Activated T-helper 1 cell treated with anti-CD3 and anti-CD28 coated beads, Interleukin-2, amount 50 U/mL, for 16 hours (primary cell): ENCODE results near the gene ARHGAP6.

Experiments
- DNase-seq, 2 donors: peaks; one replicate each; pipeline ENCODE4 v3.0.0-alpha.2; 2020; ENCODE audit warnings: low read depth in 1 of 2, low spot score in 1 of 2

Gene ARHGAP6

DNA sequence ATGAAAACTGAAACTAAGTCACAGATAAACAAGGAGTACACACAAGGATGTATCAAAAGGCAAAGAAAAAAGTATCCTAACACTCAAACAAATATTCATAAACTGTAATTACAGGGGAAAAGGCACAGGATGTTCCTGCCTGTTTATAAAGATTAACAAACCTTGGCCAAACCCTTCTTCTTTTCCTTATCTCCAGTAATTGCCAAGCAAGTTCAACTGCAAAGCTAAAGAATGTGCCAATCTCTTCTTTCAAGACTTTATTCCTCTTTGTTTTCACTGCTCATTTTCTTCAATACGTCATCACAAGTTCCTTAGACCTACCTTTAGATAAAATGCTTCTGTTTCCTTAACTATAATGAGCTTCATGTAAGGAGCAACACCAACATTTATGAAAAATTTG lies 201.3 kb downstream of the ARHGAP6 start:
- no peak for DNase-seq

DNA sequence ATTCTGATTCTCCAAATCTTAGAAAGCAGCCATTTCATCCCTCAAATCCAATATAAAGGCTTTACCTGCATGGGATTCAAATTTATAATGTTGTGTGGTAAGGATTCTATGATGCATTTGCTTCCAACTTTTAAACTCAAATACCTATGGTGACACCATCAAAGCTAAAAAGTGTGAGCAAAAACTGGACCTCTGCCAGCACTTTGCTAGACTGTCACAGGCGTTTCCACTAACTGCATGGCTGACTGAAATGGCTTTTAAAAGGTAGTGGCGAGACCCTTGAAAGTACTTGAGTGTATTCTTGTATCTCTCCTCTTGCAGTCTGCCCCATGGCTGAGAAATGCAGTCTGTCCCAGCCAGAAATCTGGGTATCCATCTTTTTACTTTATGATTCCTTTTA lies 203.1 kb downstream of the ARHGAP6 start:
- no peak for DNase-seq

DNA sequence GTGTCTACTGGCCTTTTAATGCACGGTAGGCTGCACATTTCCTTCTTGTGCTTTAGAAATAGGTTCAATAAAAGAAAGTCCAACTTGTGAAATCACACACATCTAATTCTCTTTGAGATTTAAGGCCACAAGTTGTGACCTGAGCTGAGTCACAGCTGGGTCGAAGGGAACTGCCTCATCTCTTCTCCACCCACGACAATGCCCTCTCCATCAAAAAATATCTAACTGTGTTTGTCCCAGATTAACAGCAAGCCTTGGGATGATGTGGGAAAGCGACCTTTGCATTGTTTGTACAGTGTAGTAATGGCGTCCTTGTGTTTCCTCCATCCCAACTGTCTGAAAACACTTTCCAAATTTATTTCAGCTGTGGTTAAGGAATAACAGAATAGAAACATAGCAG lies 203.6 kb downstream of the ARHGAP6 start:
- no peak for DNase-seq

DNA sequence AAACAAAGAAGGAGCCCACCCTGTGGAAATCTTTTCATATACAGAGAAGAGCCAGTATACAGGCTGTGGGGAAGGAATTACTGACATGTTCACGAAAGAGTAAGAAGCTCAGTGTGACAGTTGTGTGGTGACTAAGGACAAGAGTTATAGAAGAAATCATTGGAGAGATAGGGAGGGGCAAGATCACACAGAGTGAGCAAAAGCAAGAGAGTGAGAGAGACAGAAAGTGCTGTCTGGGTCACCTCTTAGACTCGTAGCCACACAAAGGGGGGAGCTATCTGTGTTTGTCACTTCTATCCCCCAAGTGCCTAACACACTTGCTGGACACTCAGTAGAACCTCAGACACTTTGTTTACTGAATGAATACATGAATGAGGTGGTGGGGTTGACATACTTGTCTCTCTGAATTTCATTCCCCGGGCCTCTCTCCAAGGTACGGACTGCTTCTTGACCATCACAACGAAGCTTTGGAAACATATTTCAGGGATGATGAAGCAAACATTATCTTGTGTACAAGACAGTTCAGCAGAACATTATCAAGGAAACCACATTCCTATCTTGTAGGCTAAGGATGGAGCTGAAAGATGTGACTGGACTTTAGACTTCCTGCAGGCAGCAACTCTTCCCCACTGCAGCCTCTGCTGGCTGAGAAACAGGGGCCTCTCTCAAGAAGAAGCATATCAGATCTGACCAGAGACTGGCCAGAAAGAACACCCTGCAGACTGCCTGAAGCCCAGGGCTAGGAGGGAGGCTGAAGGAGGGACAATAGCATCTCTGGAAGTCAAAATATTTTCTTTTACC lies 204.3 kb downstream of the ARHGAP6 start:
- no peak for DNase-seq

DNA sequence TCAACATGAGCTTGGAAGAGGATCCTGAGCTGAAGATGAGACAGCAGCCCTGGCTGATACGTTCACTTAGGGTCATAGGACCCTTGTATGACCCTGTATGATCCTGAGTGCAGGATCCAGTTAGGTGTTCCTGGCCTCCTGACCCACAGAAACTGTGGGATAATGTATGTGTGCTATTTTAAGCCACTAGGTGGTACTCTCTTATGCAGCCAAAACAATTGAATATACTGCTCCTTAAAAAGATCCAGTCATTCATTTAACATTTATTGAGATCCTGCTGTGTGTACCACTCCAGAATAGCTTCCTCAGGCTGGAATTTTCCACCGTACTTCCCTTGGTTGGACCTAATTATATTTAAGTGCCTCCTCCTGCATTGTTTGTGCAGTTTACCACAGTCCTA lies 205.4 kb downstream of the ARHGAP6 start:
- no peak for DNase-seq

DNA sequence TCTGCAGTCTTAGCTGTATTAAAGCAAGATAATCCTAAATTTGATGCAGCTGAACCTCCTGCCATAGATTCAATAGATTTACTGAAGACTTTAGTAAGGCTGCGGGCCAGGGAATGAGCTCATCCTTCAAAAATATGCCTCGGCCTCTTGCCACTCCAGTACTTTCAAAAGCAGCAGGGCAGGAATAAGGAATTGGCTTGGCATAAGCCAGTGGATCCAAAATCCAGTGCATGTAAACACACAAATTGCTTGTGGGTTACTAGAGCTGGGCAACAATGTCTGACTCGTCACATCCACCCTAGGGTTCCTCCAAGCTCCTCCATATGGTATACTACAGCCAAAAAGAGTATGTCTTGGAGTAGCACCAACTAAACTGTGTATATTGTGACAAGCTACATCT lies 207.6 kb downstream of the ARHGAP6 start:
- no peak for DNase-seq

DNA sequence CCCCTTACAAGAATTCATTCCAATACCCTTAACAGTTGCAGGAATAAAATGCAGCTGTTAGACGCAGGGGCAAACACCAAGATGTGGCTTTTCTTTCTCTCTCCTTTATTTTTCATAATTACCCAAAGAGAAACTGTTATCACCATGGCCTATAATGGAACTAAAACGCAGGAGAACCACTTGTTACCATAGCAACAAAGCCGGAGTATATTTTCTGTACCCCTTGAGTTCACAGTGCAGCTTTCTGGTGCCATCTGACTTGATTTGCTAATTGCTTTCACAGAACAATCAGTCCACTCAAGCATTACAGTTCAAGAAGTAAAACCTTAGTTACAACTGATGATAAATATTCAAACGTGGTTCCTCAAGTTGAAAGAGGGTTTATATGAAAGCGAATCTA lies 214.6 kb downstream of the ARHGAP6 start:
- no peak for DNase-seq

DNA sequence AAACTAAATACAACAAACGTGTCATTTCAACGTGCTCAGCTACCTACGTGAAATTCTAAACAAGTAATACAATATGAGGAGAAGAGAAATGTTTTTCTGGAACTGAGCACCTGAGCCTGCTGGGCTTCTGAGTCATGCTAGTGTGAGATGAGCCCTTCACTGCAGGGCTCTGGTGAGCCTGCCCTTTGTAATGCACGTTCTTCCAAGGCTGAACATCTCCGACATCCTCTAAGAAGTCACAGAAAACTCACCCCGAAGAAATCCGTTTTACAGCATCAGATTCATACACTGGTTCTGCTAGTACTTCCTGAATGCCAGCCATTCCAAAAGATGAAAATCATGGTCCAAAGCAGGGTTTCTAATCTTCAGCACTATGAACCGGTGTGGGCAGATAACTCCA lies 215.4 kb downstream of the ARHGAP6 start:
- no peak for DNase-seq

DNA sequence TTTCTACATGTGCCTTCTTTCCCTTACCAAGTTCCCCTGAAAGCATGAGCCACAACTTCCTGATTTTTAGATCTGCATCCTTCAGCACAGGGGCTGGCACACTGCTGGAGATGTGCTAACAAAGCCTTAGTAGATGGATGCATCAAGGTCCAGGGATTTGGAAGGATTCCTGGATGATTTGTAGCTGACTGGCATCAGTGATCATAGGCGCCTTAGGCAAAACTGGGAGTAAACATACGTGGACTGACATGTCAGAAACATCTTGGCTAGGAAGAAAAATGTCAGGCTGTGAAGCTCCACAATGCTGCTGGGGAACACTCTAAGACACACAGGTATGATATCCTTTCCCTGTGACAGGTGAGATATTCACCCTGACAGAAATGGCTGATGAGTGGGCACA lies 216.1 kb downstream of the ARHGAP6 start:
- DNase-seq = no peak

DNA sequence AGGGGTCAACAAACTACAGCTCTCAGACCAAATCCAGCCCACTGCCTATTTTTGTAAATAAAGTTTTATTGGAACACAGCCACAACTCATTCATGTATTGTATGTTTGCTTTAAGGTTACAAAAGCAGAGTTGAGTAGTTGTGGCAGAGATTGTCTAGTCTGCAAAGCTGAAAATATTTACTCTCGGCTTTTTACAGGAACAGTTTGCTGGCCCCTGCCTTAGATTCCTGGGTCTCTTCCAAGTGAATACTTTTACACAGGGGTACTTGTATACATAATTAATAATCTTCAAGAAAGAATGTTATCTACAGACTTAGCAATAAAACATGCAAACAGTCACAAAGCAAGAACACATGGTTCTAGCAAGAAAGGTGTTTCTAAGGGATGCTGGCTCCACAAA lies 218.3 kb downstream of the ARHGAP6 start:
- DNase-seq = no peak

DNA sequence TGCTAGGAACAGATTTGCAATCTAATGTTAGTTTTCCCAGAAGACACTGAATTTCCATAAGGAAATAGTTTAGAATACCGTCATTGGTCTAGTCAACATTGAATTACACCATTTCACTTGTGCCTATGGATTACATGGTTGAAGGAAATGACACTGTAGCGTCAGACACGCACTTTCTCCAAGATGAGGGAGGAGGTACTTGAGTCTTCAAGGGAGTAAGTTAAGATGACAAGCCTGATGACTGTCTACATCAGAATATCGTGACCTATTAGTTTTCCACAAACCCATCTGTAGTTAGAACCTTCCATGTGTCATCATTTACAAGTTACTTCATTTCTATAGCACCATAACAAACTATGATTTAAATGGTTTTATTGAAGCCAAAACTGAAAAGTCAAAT lies 218.8 kb downstream of the ARHGAP6 start:
- DNase-seq = no peak

DNA sequence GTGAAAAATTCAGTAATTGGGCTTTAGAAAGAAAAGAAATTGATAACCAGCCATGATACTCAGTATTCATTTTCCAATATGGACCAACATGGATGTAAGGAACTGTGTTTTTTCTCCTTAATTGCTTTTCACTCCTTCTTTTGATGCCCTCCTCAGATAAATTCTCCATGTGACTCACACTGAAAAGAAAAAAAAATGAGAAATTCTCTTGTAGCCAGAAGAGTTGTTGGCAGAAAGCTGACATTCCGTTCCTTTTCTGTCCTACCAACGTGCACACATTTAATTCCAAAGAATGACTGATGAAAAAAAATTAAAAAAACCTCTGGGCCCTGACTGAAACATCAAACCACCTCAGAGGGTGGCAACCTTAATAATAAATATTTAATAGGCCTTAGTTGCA lies 219.4 kb downstream of the ARHGAP6 start:
- no peak for DNase-seq

DNA sequence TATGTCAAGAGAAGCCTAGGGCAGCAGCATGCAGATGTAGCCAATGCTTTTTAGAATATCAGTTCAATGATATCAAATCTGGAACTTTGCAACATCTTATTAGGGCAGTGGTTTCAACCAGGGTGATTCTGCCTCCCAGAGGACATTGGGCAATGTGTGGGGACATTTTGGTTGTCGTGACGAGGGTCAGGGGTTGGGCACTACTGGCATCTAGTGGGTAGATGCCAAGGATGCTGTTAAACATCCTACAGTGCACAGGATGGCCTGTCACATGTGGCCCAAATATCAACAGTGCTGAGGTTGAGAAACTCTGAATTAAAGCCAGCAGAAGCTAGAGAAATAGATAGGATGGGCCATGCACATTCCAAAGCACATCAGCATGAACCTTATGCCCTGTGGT lies 220.2 kb downstream of the ARHGAP6 start:
- no peak for DNase-seq

DNA sequence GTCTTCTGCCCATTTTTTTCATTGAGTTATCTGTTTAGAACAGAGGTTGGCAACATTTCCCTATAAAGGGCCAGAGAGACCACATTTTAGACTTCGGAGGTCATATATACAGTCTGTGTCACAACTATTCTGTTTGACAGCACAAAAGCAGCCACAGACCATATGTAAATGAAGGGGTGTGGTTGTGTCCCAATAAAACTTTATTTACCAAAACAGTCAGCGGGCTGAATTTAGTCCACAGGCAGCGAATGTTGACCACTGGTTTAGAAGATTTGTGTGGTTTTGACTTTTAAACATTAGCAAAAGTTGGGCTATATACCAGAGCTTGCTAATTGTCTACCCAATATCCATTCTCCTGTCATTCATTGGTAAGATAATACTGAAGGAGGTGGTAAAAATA lies 221.7 kb downstream of the ARHGAP6 start:
- no peak for DNase-seq

DNA sequence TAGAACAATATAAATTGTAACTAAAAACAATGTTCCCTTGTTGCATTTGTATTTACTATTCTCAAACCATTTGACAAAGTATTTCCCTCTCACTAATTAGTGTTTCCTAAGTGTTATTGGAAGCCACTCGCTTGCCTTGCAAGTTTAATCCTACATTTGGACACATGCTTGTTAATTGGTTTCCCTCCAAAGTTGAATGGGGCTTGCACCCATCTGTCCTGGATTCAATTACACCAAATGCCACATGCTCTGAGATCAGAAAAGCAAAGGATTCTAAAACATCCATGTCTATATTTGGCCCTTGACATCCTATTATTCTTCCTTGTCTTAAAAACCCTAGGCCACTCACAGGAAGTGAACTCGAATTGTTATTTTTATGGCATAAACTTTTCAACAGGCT lies 225.9 kb downstream of the ARHGAP6 start:
- no peak for DNase-seq

DNA sequence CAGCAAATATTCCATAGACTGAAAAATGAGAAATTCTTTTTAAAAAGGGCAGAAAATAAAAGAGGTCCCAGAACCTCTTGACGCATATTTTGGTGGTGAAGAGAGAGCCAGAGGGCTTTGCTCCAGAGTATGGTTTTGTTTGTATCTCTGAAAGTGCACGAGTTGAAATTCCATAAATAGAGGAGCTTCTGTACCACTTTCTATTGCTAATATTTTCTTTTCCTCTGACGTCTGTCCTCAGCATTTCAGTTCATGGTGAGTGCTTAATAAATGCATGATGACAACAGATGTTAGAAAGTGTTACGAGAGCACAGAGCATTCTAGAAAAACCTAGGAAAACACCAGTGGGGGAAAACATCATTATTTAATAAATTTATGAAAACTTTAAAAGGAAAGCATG lies 227.0 kb downstream of the ARHGAP6 start:
- no peak for DNase-seq

DNA sequence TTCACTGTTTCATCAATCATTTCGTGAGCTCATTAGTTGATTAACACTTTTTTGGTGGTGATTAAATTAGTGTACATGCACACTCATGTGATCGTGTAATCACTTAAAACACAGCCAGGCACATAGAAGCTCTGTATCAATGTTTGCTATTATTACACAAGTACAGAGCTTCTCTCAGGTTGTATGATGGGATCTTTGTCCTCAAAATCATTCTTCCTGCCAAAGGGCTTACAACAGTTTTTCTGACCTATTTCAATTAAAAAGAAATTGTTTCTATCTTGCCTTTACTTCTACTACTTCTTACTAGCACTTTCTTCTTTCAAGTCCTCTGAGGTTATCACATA lies 227.4 kb downstream of the ARHGAP6 start:
- DNase-seq = no peak

DNA sequence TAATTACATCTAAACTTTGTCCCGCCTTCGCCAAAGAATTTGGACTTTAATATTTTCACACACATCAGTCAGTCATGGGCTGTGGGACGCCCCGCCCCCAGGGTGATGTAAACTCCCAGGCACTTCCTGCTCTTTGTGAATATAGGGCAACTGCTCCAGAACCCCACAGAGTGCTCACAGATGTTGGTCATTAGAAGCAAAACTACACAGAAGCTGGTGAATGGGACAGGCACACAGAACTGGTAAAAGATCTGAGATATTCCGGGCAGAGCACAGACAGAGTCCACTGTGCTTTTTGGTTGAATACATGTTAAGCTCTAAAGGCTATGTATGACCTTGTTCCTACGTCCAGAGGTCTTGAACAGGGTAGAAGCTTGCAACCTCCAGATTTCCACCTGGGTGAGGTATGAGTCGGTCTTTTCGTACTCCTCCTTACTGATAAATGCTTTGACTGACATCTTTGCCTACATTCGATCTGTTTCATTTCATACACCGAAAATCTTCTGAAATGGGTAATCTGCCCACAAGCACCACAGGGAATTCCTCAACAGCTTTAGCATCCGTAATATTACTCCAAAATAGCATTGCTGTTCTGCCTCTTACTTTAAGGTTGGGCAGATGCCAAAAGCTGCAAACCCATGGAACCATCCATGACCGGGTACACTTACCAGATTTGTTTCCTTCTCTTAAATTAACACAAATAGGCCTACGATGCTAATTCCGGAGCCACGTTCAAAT lies 227.9 kb downstream of the ARHGAP6 start:
- DNase-seq = no peak

DNA sequence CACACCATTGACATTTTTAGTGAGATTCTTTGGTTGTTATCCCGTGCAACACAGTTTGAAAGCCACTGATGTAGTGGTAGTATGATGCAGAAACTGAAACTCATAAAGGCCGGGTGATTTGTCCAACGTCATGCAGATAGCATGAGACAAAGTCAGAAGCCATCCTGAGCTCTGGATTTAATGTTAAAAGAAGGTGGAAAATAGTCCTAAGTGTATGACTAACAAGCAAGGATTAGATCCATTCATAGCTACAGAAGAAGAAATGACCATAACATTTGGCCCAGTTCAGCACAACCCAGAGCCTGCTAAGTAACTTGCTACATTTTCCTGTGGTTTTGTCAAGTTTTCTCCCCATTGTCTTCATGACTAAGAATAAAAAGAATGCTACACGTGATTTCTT lies 230.2 kb downstream of the ARHGAP6 start:
- no peak for DNase-seq

DNA sequence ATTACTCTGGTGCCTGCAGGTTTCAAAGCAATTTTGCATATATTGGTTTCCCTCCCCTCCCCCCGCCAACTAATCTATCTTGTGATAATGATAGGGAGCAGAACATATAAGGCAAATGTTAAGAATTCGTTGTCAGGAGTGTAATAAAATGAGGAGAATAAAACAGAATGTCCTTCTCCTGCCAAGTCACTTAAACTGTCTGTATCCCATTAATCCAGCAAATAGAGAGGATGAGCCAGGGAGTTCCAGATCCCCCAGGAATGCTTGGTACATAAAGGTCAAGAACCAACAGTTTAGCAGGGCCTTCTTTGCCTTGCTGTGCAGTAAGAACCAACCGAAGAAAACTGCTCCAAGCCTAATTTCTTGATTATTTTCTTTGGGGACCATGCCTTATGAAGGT lies 231.1 kb downstream of the ARHGAP6 start:
- no peak for DNase-seq

DNA sequence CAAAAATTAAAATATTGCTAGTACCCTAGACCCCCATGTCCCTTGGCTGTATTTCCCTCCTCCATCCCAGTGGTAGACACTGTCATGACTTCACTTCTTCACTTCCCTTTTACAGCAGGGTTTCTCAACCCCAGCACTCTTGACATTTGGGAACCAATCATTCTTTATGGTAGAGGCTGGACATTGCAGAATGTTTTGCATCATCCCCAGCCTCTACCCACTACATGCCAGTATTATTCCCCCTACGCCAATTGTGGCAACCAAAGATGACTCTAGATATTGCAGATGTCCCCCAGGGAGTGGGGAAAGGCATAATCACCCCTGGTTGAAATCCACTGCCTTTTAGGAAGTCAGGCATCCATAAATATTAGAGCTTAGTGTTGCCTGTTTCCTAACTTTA lies 233.9 kb downstream of the ARHGAP6 start:
- no peak for DNase-seq

DNA sequence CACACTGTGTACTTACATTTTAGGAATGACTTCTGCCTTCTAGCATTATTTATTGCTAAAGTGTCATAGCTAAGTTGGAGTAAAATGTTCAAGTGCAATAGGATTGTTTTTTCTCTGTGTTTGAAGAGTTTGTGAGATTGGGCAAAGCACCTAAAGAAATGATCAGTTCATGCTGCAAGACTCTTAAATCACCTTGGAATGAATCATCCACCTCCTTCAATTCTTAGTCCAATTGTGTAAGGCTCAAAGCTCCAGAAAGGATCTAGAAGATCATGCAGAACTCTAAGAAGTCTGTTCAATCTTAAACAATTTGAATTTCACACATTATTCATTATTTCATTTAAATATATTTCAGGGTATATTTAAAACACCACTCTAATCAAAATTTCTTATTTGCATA lies 235.4 kb downstream of the ARHGAP6 start:
- no peak for DNase-seq

DNA sequence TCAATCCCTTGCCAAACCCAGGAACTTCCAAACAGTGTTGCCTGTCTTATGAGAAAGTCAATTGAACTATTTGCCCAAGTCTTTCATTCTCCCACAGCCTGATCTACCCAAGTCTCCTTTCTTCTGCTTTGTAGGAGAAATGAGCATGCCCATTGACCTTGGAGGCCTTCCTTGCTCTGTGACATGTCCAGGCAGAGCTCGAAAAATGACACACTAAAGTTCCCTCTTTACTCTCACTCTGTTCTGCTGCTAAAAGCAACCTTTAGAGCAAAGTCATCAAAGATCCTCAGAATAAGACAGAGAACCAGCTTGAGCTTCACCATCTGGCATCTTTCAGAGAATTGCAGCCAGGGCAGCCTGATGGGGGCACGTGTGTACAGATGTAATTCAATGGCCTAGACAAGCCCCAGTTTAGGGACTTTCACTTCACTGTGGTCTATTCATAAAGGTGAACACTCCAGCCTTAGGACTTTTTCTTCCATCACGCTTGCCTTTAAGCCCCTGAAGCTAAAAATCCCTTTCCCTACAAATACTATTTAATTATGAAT lies 236.1 kb downstream of the ARHGAP6 start:
- no peak for DNase-seq
